A549 (cell line): ENCODE measurements around the gene C1QTNF2. TPM values are rescaled to one million over a fixed set of nuclear protein-coding genes. Genes with fewer than 3 reads are reported as not detected.

ENCODE experiments used
- ATAC-seq, 2 experiments: fragments of 200-7000 bp in 1 of 2; fragments of >200 bp in 1 of 2; cut with Nextera tagmentation in 1 of 2; cut with Tn5 transposase in 1 of 2; 3 replicates each; pipeline versions ENCODE4 v1.8.0 to v1.9.1; 2018 to 2020; ENCODE audit warnings: mild to moderate bottlenecking in 1 of 2, moderate library complexity in 1 of 2
- CTCF ChIA-PET: fragments of 300-600 bp; sonication (Branson Sonifier 250); formaldehyde crosslinking; extraction: SDS; loops from one replicate; lab custom pipeline; 2021; ENCODE audit warnings: antibody characterized with exemption, inconsistent platforms; lab: Yijun Ruan, JAX
- POLR2A ChIA-PET: fragments of 350-600 bp; formaldehyde crosslinking; extraction: SDS; loops from one replicate; lab custom pipeline; 2021; ENCODE audit warnings: antibody characterized with exemption, inconsistent platforms; lab: Yijun Ruan, JAX
- DNase-seq, 2 experiments: peaks; one replicate each; pipeline versions ENCODE4 v3.0.0 to v3.0.0-alpha.2; 2011 to 2016; ENCODE audit warnings: low read depth in 1 of 2, low spot score in 1 of 2
- FAIRE-seq: peaks from 2 replicates; lab custom pipeline; 2011; peaks lifted over from hg19 to GRCh38; lab: Jason Lieb, UNC
- H3K27ac ChIP-seq, 2 experiments: fragments of >200 bp; sonication (Bioruptor Twin); formaldehyde crosslinking; 3 replicates each; pipeline ENCODE4 v1.5.1; 2016 to 2017
- H3K4me1 ChIP-seq: fragments of >200 bp; sonication (Bioruptor Twin); formaldehyde crosslinking; 3 replicates; pipeline ENCODE4 v1.6.1; 2016
- H3K4me2 ChIP-seq: fragments of >200 bp; sonication (Bioruptor Twin); formaldehyde crosslinking; 3 replicates; pipeline ENCODE4 v1.6.1; 2016
- H3K4me3 ChIP-seq: fragments of >200 bp; sonication (Bioruptor Twin); formaldehyde crosslinking; 3 replicates; pipeline ENCODE4 v1.5.1; 2016
- H3K9me3 ChIP-seq: fragments of >200 bp; sonication (Bioruptor Twin); formaldehyde crosslinking; 3 replicates; pipeline ENCODE4 v1.6.1; 2016
- ATOH8 ChIP-seq: fragments of 250-450 bp; sonication (Bioruptor Pico); IDR thresholded peaks from 2 replicates; pipeline ENCODE4 v1.5.0; 2020; ENCODE audit warnings: low read depth, mild to moderate bottlenecking, moderate library complexity
- BHLHE40 ChIP-seq: IDR thresholded peaks from 2 replicates; pipeline ENCODE4 v1.6.1; 2012; ENCODE audit warnings: low read depth, low read length, inconsistent platforms
- CBX8 ChIP-seq: fragments of 200-600 bp; sonication (generic); IDR thresholded peaks from 2 replicates; pipeline ENCODE4 v1.6.1; 2016
- CEBPB ChIP-seq, 2 experiments: fragments of >200 bp in 1 of 2; sonication (Bioruptor Twin) in 1 of 2; formaldehyde crosslinking in 1 of 2; IDR thresholded peaks; 2 replicates each; pipeline ENCODE4 v1.6.1; 2012 to 2016
- CHD2 ChIP-seq: fragments of 150-350 bp; IDR thresholded peaks from 2 replicates; pipeline ENCODE4 v1.6.1; 2014; ENCODE audit warnings: low read length; ENCODE audit not compliant: partially characterized antibody
- CHD4 ChIP-seq: fragments of 200-600 bp; sonication (generic); IDR thresholded peaks from 2 replicates; pipeline ENCODE4 v1.6.1; 2016; ENCODE audit warnings: antibody characterized with exemption, mild to moderate bottlenecking, borderline replicate concordance
- EHF ChIP-seq: fragments of 250-450 bp; sonication (Bioruptor Pico); IDR thresholded peaks from 2 replicates; pipeline ENCODE4 v1.5.0; 2020; ENCODE audit warnings: mild to moderate bottlenecking
- EHMT2 ChIP-seq: fragments of 200-600 bp; sonication (generic); IDR thresholded peaks from 2 replicates; pipeline ENCODE4 v1.6.1; 2016; ENCODE audit warnings: antibody characterized with exemption, low read depth, mild to moderate bottlenecking, moderate library complexity
- EP300 ChIP-seq, 2 experiments: fragments of >200 bp; sonication (Bioruptor Twin); formaldehyde crosslinking; IDR thresholded peaks; 2 replicates in 1 of 2; 3 replicates in 1 of 2; pipeline ENCODE4 v1.6.1; 2016 to 2017
- ESRRA ChIP-seq: fragments of 150-350 bp; IDR thresholded peaks from 2 replicates; pipeline ENCODE4 v1.6.1; 2014; ENCODE audit warnings: mild to moderate bottlenecking, low read length, borderline replicate concordance
- FOSB ChIP-seq: fragments of 250-450 bp; sonication (Bioruptor Pico); IDR thresholded peaks from 2 replicates; pipeline ENCODE4 v1.5.0; 2020; ENCODE audit warnings: mild to moderate bottlenecking, moderate library complexity
- HDAC2 ChIP-seq: fragments of 200-600 bp; sonication (generic); IDR thresholded peaks from 2 replicates; pipeline ENCODE4 v1.6.1; 2016
- HES2 ChIP-seq: fragments of >200 bp; sonication (Bioruptor Twin); formaldehyde crosslinking; IDR thresholded peaks from 2 replicates; pipeline ENCODE4 v1.6.1; 2016
- HEYL ChIP-seq: fragments of 250-450 bp; sonication (Bioruptor Pico); IDR thresholded peaks from 2 replicates; pipeline ENCODE4 v1.8.0; 2021; ENCODE audit warnings: mild to moderate bottlenecking, moderate library complexity
- HOXA7 ChIP-seq: fragments of 250-450 bp; sonication (Bioruptor Pico); IDR thresholded peaks from 2 replicates; pipeline ENCODE4 v1.5.0; 2020; ENCODE audit warnings: mild to moderate bottlenecking, moderate library complexity
- JUN ChIP-seq, 2 experiments: fragments of >200 bp; sonication (Bioruptor Twin); formaldehyde crosslinking; IDR thresholded peaks; 2 replicates in 1 of 2; 3 replicates in 1 of 2; pipeline ENCODE4 v1.6.1; 2016 to 2017
- KDM1A ChIP-seq: fragments of 200-600 bp; sonication (generic); IDR thresholded peaks from 2 replicates; pipeline ENCODE4 v1.6.1; 2016; ENCODE audit warnings: low read depth, mild to moderate bottlenecking
- KDM5A ChIP-seq: fragments of 200-600 bp; sonication (generic); IDR thresholded peaks from 2 replicates; pipeline ENCODE4 v1.6.1; 2016; ENCODE audit warnings: antibody characterized with exemption, mild to moderate bottlenecking
- MAFK ChIP-seq: fragments of 450-650 bp; IDR thresholded peaks from 2 replicates; pipeline ENCODE4 v1.6.1; 2014; ENCODE audit not compliant: partially characterized antibody
- MAX ChIP-seq: IDR thresholded peaks from 2 replicates; pipeline ENCODE4 v1.6.1; 2012
- MYC ChIP-seq: IDR thresholded peaks from 2 replicates; pipeline ENCODE4 v1.6.1; 2012; ENCODE audit warnings: mild to moderate bottlenecking, inconsistent platforms, low read length, improper control_type of control experiment, borderline replicate concordance
- NFE2L2 ChIP-seq: fragments of 150-350 bp; conservative IDR thresholded peaks from 2 replicates; pipeline ENCODE4 v1.6.1; 2014; ENCODE audit warnings: low read length
- PBX3 ChIP-seq: IDR thresholded peaks from 2 replicates; pipeline ENCODE4 v1.6.1; 2012
- PHF8 ChIP-seq: fragments of 200-600 bp; sonication (generic); IDR thresholded peaks from 2 replicates; pipeline ENCODE4 v1.6.1; 2016; ENCODE audit warnings: low read depth, mild to moderate bottlenecking, antibody characterized with exemption, moderate library complexity, borderline replicate concordance
- POLR2A ChIP-seq: IDR thresholded peaks from 2 replicates; pipeline ENCODE4 v1.6.1; 2012; ENCODE audit warnings: mild to moderate bottlenecking, low read length
- POLR2AphosphoS2 ChIP-seq: conservative IDR thresholded peaks from 2 replicates; pipeline ENCODE4 v1.6.1; 2012; ENCODE audit warnings: low read length, improper control_type of control experiment, inconsistent platforms
- SMC3 ChIP-seq: fragments of >200 bp; sonication (Bioruptor Twin); formaldehyde crosslinking; IDR thresholded peaks from 3 replicates; pipeline ENCODE4 v1.6.1; 2018; ENCODE audit warnings: inconsistent platforms
- SREBF2 ChIP-seq: fragments of 450-650 bp; IDR thresholded peaks from 2 replicates; pipeline ENCODE4 v1.6.1; 2014; ENCODE audit warnings: mild to moderate bottlenecking, moderate library complexity
- TP53 ChIP-seq: fragments of 250-450 bp; sonication (Bioruptor Pico); IDR thresholded peaks from 2 replicates; pipeline ENCODE4 v1.5.0; 2021; ENCODE audit warnings: mild to moderate bottlenecking, moderate library complexity
- USF2 ChIP-seq: fragments of 450-650 bp; IDR thresholded peaks from 2 replicates; pipeline ENCODE4 v1.6.1; 2014; ENCODE audit warnings: antibody characterized with exemption
- ZC3H11A ChIP-seq: fragments of 450-650 bp; IDR thresholded peaks from 2 replicates; pipeline ENCODE4 v1.6.1; 2014; ENCODE audit warnings: antibody characterized with exemption, mild to moderate bottlenecking
- ZNF302 ChIP-seq: fragments of 250-450 bp; sonication (Bioruptor Pico); IDR thresholded peaks from 2 replicates; pipeline ENCODE4 v1.9.0; 2021; ENCODE audit warnings: inconsistent platforms, mild to moderate bottlenecking, moderate library complexity
- ZSCAN20 ChIP-seq: fragments of 250-450 bp; sonication (Bioruptor Pico); IDR thresholded peaks from 2 replicates; pipeline ENCODE4 v1.8.0; 2022; ENCODE audit warnings: mild to moderate bottlenecking, moderate library complexity
- WGBS: methylation state at CpG from one replicate; pipeline ENCODE4 v1.1.6; 2017; ENCODE audit errors: missing lambda C conversion rate; 5-methylcytosine and 5-hydroxymethylcytosine counted together
- polyA plus RNA-seq, 4 experiments: library from polyadenylated mRNA; depleted of rRNA in 3 of 4; stranded (reverse); fragments of >200 nt; fragmentation: RNase III in 1 of 4; extraction: RNeasy Plus Mini Kit Qiagen cat#74134 plus additional on column Dnase treatment in 1 of 4; gene quantifications; 2 replicates in 3 of 4; 3 replicates in 1 of 4; pipeline ENCODE4 v1.2.3, GENCODE V29; 2011 to 2017

Gene C1QTNF2
- polyA plus RNA-seq, 2 of the 4 experiments (the other 2 are of a cell fraction) = 0.04 to 0.06 TPM

- Histone ChIP-seq H3K27ac (no peak overlapping the region), H3K4me3 (no peak overlapping the region), H3K4me2 (no peak overlapping the region), H3K4me1 (peaks cover 7% of the 10 kb centered on the region; the same call in 1 of the 3 replicates), H3K9me3 (no peaks in the 10 kb centered on the region)
- DNase-seq (no peak), FAIRE-seq (no peak), ATAC-seq (no peak)
- ChIA-PET POLR2A (interaction anchor here (1.2 kb wide), 1 partner anchor 9 kb away, joined by 3 read pairs; no protein-coding TSS in a partner anchor), CTCF (interaction anchor here (1.4 to 1.5 kb wide), 2 partner anchors 20 to 226 kb away, joined by 3 to 4 read pairs; no protein-coding TSS in a partner anchor)
- 82% methylated on average over 4 of the region's 4 CpGs for WGBS
- TF ChIP-seq ZC3H11A (no peak), FOSB (CRISPR knock-in tag) (no peak), EHMT2 (no peak), USF2 (no peak), KDM5A (no peak)
Measured at GRCh38 chr5:160306696-160307095, 63.7 kb downstream of the C1QTNF2 start.

GRCh38 chr5:160305319-160305718 lies 65.1 kb downstream of the C1QTNF2 start:
- H3K27ac ChIP-seq = no peak overlapping the region
- ChIA-PET CTCF (interaction anchor here (0.6 to 1.5 kb wide), 2 partner anchors 45 to 224 kb away, joined by 3 read pairs; no protein-coding TSS in a partner anchor), POLR2A (interaction anchor here (1.2 kb wide), 1 partner anchor 10 kb away, joined by 3 read pairs; no protein-coding TSS in a partner anchor)
- no peak for FAIRE-seq
- WGBS = 88% methylated on average over 10 of the region's 10 CpGs
- no peaks in the 10 kb centered on the region for H3K9me3 ChIP-seq
- no peak overlapping the region for H3K4me2 ChIP-seq
- no peak for TF ChIP-seq ATOH8 (CRISPR knock-in tag)
- TF ChIP-seq MAX = no peak
- TF ChIP-seq EP300 (IDR thresholded peaks at IDR 0.05) = no peak
- no peak for TF ChIP-seq EHF (CRISPR knock-in tag)
- no peak for TF ChIP-seq MAFK
- TF ChIP-seq NFE2L2 = no peak
- no peak for TF ChIP-seq ESRRA
- no peak for TF ChIP-seq MYC
- no peak for TF ChIP-seq CEBPB (IDR thresholded peaks at IDR 0.05)
- TF ChIP-seq BHLHE40 = no peak
- no peak for TF ChIP-seq PBX3
- TF ChIP-seq CBX8 = no peak
- no peaks in the 10 kb centered on the region for H3K4me1 ChIP-seq
- no peak for DNase-seq
- no peak for ATAC-seq
- no peak overlapping the region for H3K4me3 ChIP-seq

GRCh38 chr5:160303690-160304089 lies 66.7 kb downstream of the C1QTNF2 start:
- no peak for ATAC-seq
- CTCF ChIA-PET = interaction anchor here (1.1 kb wide), 1 partner anchor 42 kb away, joined by 3 read pairs; no protein-coding TSS in a partner anchor
- FAIRE-seq = no peak
- Histone ChIP-seq H3K9me3 (no peaks in the 10 kb centered on the region), H3K4me2 (no peak overlapping the region), H3K4me3 (no peak overlapping the region), H3K27ac (no peak overlapping the region), H3K4me1 (no peaks in the 10 kb centered on the region)
- 82% methylated on average over 3 of the region's 3 CpGs for WGBS
- no peak for DNase-seq
- POLR2A ChIA-PET = no interaction called here
- TF ChIP-seq CHD2 (no peak), SMC3 (no peak), TP53 (CRISPR knock-in tag) (no peak), EHMT2 (no peak), HEYL (CRISPR knock-in tag) (no peak), EHF (CRISPR knock-in tag) (no peak), SREBF2 (no peak), HES2 (no peak), ZSCAN20 (CRISPR knock-in tag) (no peak), ZNF302 (CRISPR knock-in tag) (no peak), PHF8 (no peak), CHD4 (no peak), JUN (IDR thresholded peaks at IDR 0.05) (no peak), KDM1A (no peak), POLR2A (no peak), CBX8 (no peak), HOXA7 (CRISPR knock-in tag) (no peak), POLR2AphosphoS2 (no peak), ATOH8 (CRISPR knock-in tag) (no peak), HDAC2 (no peak)
- TF ChIP-seq, all 56 proteins: peak for 0
